GM12891 (cell line): ENCODE data around the gene RIN2.
"Not testable (repeated sequence)": the region's sequence is repeated elsewhere in the genome, so short reads cannot be mapped to it uniquely, and the experiment has no call there.

Experiments
- DNase-seq: peaks from one replicate; pipeline ENCODE4 v3.0.0; 2011; ENCODE audit warnings: low spot score; ENCODE audit not compliant: insufficient read length
- FAIRE-seq: peaks from 2 replicates; lab custom pipeline; 2011; peaks lifted over from hg19 to GRCh38; lab: Jason Lieb, UNC
- PAX5 ChIP-seq: IDR thresholded peaks from 2 replicates; pipeline ENCODE4 v1.6.1; 2011; ENCODE audit warnings: low read length, moderate library complexity, mild to moderate bottlenecking; ENCODE audit not compliant: insufficient read depth, severe bottlenecking
- POLR2A ChIP-seq: IDR thresholded peaks from 2 replicates; pipeline ENCODE4 v1.6.1; 2011; ENCODE audit warnings: low read depth, low read length, control low read depth
- POLR2AphosphoS5 ChIP-seq: IDR thresholded peaks from 2 replicates; pipeline ENCODE4 v1.6.1; 2011; ENCODE audit warnings: low read depth, low read length, control low read depth
- POU2F2 ChIP-seq: IDR thresholded peaks from 2 replicates; pipeline ENCODE4 v1.6.1; 2011; ENCODE audit warnings: low read depth, mild to moderate bottlenecking, control low read depth, low read length, moderate library complexity
- SPI1 ChIP-seq: IDR thresholded peaks from 2 replicates; pipeline ENCODE4 v1.6.1; 2011; ENCODE audit warnings: low read depth, low read length, control low read depth
- TAF1 ChIP-seq: IDR thresholded peaks from 2 replicates; pipeline ENCODE4 v1.6.1; 2011; ENCODE audit warnings: low read depth, low read length, control low read depth

Gene RIN2

GRCh38 chr20:19745584-19745983, 12.5 kb upstream of the RIN2 start:
- DNase-seq (no peak), FAIRE-seq (no peak)
- TF ChIP-seq POU2F2 (no peak), TAF1 (no peak), SPI1 (no peak), POLR2AphosphoS5 (no peak), POLR2A (no peak), PAX5 (no peak)

GRCh38 chr20:19746396-19746795, 11.7 kb upstream of the RIN2 start:
- DNase-seq, result no peak
- no peak for FAIRE-seq
- TF ChIP-seq POLR2AphosphoS5 (no peak), SPI1 (no peak), TAF1 (no peak), POLR2A (no peak), POU2F2 (no peak), PAX5 (no peak)

DNA sequence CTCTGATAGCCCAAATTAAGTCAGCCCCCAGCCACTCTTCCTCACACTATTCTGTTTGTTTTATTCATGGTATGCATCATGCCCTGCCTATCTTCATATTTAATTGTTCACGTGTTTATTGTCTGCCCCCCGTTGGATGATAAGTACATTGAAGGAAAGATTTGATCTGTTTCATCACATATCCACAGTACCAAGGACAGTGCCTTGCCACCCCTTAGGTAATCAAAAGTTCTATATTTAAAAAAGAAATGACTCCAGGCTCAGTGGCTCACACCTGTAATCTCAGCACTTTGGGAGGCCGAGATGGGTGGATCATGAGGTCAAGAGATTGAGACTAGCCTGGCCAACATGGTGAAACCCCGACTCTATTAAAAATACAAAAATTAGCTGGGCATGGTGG, 10.2 kb upstream of the RIN2 start:
- TF ChIP-seq SPI1, result no peak
- TF ChIP-seq POU2F2, result no peak
- no peak for TF ChIP-seq PAX5
- no peak for TF ChIP-seq POLR2A
- TF ChIP-seq TAF1, result no peak
- TF ChIP-seq POLR2AphosphoS5, result no peak
- DNase-seq, result no peak
- no peak for FAIRE-seq

DNA sequence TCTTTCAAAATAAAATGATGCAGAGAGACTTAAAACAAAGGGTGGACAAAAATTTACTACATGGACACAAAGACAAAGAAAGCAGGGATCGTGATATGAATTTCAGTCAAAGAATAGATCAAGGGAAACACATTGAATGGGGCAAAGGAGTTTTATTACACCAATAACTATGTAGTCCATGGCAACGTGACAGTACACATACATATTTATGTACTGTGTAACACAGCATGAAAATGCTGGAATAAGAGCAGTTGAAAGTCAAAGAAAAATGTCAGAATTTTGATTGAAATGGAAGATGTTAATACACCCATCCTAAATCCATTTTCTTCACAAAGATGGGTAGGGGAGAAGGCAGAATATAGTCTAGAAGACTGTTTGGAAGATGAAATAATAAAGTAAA, 9.4 kb upstream of the RIN2 start:
- FAIRE-seq (no peak), DNase-seq (no peak)
- TF ChIP-seq POLR2AphosphoS5, result no peak
- TF ChIP-seq POU2F2, result no peak
- no peak for TF ChIP-seq TAF1
- TF ChIP-seq SPI1, result no peak
- TF ChIP-seq POLR2A, result no peak
- no peak for TF ChIP-seq PAX5

DNA sequence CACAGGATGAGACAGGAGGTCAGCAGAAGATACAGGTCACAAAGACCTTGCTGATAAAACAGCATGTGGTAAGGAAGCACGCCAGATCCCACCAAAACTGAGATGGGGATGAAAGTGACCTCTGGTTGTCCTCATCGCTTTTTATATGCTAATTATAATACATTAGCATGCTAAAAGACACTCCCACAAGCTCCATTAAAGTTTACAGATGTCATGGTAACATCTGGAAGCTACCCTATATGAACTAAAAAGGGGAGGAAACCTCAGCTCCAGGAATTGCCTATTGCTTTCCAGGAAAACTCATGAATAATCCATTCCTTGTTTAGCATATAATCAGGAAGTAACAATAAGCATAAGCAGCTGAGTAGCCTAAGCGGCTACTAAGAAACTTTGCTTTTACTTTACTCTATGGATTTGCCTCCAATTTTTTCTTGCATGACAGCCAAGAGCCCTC, 8.4 kb upstream of the RIN2 start:
- no peak for FAIRE-seq

GRCh38 chr20:19750101-19750606, 7.9 kb upstream of the RIN2 start:
- DNase-seq, result no peak
- TF ChIP-seq TAF1 (no peak), POLR2A (no peak), POLR2AphosphoS5 (no peak), SPI1 (no peak), POU2F2 (no peak), PAX5 (no peak)
- FAIRE-seq, result no peak

More for the DNA sequence above, 8.4 kb upstream of the RIN2 start:
- TF ChIP-seq SPI1 (no peak), POLR2A (no peak), TAF1 (no peak), POU2F2 (no peak), PAX5 (no peak), POLR2AphosphoS5 (no peak)
- DNase-seq, result no peak

DNA sequence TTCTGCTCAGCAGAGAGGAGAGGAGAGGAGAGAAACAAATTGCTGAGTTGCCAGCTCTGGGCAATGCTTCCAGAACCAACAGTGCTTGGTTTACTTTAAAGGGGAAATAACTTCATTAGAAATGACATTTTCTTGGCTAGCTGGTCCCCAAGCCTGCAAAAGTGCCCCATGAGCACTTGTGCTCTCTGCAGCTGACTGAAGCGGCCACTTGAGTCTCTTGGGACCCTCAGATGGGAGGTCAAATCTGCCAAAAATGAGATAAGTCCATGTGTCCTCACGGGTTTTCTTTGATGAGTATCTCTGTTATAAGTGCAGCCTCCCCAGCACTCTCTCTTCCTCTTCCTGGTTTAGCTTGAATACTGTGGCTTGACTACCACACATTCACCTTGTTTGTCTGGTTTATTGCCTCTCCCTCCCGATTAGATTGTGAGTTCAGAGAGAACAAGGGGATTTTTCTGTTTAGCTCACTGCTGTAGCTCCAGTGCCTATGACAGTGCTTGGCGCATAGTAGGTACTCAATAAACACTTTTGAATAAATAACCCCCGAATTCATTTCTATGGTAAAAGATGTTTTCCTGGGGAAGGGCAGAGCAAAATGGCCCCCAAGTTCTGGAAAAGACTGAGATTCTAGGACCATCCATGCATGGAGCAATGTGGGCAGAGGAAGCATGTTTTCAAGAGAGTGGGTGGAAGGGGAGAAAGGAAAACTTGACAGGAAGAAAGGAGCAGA, 7.0 kb upstream of the RIN2 start:
- FAIRE-seq (no peak), DNase-seq (no peak)
- no peak for TF ChIP-seq POLR2AphosphoS5
- TF ChIP-seq TAF1, result no peak
- TF ChIP-seq PAX5, result no peak
- no peak for TF ChIP-seq POLR2A
- no peak for TF ChIP-seq POU2F2
- no peak for TF ChIP-seq SPI1

GRCh38 chr20:19754201-19754600, 3.9 kb upstream of the RIN2 start:
- FAIRE-seq, result not testable (repeated sequence)

DNA sequence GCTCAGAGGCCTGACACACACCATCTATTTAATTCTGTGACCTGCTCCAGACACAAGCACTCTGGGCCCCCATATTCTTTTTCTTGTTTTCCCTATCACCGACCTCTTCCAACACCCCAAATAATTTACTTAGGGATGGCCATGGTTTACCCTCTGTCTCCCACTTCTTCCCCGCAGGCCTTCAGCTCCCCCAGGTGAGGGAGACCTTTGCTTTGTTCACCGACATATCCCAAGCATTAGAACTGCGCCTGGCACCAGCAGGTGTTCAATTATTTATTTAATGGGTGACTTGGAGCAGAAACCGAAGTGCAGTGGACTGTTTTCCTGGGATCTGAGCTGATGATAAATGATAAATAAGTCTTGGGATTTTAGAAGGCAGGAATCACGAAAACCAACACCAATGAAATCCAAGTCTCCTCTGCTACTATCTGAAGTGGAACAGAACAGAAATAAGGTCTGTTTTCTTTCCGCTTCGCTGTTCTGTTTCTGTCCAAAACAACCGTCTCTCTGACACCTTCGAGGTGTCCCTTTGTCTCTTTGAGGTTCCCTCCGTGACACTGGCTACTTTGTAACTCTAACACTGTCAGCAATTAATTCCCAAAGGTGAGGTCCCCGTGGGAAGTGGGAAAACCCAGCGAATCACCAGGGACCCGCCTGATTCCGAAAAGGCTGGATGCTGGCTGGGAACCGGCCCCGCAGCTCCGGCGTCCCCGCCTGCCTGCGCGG, 1.1 kb upstream of the RIN2 start:
- DNase-seq (no peak), FAIRE-seq (no peak)
- TF ChIP-seq POLR2AphosphoS5, result no peak
- TF ChIP-seq SPI1, result no peak
- TF ChIP-seq POLR2A, result no peak
- TF ChIP-seq POU2F2, result no peak
- no peak for TF ChIP-seq PAX5

More at GRCh38 chr20:19754201-19754600, 3.9 kb upstream of the RIN2 start:
- not testable (repeated sequence) for DNase-seq

- TF ChIP-seq POLR2AphosphoS5, result no peak
- no peak for TF ChIP-seq POU2F2
- TF ChIP-seq SPI1, result no peak
- TF ChIP-seq TAF1, result no peak
- TF ChIP-seq PAX5, result no peak
- no peak for TF ChIP-seq POLR2A
- DNase-seq (no peak), FAIRE-seq (no peak)
These were observed 448 bp upstream of the RIN2 start for GRCh38 chr20:19757487-19758132.
